Stimulated activated CD8-positive, alpha-beta memory T cell treated with anti-CD3 and anti-CD28 coated beads, Interleukin-4, amount 100 ng/mL, for 48 hours (primary cell): ENCODE results near the gene EPHB6.

Source experiments
- DNase-seq: peaks from one replicate; pipeline ENCODE4 v3.0.0-alpha.2; 2020

Gene EPHB6

DNA sequence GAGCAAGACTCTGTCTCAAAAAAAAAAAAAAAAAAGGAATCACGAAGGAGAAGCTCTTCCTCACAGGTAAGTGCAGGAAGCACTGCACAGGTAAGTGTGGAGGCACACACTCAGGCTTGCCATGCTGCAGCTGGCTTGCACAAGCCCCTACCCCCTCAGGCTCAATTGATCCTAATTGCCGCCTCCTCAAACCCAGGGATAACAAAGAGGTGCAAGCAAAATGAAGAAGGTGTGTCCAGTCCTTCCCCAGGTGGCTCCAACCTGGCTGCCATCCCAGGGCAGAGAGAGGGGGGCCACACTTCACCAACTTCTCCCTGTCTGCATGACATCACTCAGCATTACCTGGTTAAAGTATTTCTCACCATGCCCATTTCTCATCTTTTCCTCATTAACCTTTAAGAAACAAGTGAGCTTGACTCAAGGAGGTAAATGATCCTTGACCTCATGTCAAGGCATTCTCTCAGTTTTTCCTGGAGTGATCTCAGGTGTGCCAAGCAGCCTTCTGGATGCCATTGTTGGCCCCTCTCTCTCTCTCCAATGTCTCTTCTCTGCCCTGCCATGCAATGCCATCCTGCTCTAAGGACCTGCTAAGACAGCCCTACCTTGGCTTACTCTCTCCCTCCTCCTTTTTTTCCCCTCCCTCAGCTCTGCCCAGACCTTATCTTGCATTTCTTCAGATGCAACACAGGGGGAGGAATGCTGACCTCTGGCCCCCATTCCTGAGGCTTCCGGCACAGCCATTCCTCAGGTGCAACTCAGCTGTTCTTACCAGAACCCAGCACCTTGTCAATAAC is 43.7 kb downstream of the EPHB6 start:
- DNase-seq: no peak

DNA sequence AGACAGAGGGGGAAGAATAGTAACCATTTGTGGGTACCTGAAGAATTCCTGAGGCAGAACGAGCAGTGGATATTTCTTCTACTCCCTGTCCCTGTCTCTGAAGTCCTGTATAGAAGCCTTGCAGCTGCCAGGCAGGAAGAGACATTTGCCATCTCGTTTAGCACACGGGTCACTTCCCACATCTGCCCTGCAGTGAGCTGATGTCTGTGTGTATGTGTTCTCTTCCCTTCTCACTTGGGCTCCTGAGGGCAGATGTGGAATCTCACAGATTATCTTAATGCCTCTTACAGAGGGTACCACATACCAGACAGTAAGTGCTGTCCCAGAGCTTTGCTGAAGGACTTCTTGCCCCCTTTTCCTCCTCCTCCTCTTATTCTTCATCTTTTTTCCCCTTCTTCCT is 44.8 kb downstream of the EPHB6 start:
- DNase-seq: no peak

DNA sequence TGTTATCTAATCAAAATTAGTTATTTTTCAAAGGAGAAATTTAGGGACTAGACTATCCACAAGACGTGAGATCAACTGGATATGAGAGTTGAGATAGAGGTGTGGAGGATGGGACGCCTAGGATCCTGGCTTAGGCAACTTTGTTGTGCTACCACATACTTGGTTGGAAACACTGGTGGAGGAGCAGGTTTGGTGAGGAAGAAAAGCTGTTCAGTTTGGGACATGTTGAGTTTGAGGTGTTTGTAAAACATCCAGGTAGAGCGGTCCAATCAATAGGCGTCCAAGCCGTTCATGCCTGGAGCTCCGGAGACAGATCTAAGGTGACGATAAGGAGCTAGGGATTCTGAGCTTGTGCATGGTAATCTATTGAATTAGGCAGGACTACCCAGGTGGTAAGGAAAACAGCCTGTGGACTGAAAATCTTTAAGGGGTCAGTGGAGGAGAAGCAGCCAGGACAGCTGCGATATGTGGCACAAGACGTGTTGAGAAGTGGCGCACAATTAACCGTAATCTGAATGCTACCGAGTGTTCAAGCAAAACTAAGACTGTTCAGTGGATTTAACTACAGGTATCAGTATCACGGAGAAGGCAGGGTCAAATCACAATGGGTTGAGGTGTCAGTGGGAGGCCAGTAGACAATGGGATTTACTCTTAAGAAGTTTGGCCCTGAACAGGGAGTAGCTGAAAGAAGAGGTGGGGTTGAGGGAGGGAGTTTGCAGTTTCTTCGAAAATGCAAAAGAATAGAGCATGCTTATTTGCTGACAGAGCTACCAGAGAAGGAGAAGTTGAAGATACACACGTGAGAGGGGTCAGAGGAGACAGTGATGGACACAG is 46.8 kb downstream of the EPHB6 start:
- DNase-seq: no peak

DNA sequence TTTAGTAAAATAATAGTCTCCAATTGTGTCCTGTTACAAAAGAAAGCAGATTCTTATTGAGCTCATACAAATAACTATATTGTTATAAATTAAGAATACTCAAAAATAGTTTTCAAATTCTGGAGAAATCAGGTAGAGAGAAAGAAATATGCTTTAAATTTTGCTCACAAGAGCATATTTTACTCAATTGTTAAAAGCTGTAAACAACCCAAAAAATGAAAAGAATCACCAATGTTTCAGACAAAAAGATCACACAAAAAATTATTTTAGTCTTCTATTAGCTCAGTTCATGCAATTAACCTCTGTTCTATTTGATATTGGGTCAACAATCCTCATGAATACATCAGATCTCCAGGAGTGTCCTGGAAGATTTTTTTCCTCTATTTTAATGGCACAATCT is 49.3 kb downstream of the EPHB6 start:
- no peak for DNase-seq

DNA sequence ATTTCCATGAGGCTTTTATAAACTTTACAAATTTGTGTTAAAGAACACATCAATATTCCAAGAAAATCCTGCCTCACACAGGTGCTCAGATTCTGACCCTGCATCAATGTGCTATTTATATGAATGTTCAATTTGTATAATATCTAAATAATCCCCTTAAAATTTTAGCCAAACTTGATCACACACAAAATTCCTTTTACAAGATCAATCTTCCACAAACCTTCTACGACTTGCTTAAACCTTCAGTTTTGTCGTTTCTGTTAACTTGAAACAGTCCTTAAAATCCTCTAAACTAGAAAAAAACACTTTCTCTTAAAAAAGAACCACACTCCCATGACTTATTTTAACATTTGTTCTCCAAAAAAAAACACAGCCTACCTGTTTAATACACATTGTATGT is 50.9 kb downstream of the EPHB6 start:
- no peak for DNase-seq

DNA sequence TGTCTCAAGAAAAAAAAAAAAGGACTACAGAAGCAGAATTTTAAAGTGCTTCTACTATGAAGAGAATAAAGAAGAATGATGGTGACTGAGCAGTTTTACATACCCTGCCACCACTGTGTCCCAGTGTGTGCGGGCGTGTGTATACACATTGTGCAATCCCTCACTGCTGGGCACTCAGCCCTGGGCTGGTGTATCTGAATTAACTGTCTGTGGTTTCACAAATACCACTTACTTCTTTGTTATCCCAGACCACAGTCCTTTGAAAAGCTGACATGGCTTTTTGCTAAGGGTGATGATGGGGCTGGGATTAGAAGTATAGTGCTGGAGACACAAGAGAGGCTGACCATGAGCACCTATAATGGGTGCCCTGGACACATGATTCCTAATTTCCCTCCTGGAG is 51.8 kb downstream of the EPHB6 start:
- no peak for DNase-seq

DNA sequence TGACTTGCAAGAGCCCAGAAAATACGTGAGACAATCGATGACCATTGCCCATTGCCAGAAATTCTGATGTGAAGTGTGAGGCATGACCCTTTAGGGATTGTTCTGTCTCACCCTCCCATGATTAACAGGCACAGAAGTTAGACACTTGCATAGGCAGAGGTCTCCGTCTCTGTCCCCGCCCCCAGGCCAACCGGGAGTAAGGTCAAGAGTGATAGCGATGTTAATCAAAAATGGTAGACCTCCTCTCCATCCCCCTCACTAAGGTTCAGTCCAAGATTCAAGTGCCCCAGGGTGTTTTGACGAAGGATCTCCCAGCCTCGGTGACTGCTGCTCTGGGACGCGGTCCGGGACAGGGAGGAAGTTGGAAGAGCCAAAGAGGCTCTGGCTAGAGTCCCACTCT is 53.4 kb downstream of the EPHB6 start:
- DNase-seq: no peak

DNA sequence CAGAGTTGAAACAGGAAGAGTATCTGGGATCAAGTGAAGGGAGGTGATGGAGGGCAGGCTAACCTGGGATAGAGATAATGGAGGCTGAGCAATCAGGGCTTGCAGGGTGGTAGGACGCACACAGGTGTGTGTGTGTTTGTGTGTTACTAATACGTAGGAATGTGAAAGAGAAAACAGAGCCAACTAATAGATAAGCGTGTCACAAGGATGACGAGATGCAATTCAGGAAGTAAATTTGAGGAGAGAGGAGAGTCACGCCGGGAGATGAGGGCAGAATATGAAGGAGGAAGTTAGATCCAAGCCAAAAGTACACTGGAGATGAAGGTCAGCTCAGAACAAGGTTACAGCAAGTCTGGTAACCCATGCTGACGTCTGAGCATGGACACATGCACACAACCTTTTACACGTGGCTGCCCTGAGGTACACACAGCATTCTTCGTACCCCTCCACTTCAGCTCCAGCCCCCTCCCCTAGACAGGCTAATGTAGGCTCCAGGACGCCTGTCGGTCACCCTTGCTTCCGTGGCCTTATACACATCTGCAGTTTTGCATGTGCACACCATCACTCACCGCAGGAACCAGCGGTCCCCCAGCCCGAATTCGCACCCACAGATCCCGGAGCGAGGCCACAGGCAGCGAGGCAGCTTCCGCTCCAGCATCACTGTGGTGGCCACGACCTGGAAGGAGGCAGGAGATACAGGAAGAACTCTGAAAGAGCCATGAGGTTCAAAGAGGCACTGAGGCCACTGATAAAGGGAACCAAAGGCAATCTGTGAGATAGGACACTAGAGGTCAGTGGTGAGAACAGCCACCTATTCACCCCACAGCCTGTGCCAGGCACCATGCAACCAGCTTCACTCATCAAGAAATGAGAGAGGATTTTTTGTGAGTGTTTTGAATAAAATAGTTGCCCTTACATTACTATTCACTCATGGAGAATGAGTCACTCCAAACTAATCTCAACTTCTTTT is 54.3 kb downstream of the EPHB6 start:
- no peak for DNase-seq

DNA sequence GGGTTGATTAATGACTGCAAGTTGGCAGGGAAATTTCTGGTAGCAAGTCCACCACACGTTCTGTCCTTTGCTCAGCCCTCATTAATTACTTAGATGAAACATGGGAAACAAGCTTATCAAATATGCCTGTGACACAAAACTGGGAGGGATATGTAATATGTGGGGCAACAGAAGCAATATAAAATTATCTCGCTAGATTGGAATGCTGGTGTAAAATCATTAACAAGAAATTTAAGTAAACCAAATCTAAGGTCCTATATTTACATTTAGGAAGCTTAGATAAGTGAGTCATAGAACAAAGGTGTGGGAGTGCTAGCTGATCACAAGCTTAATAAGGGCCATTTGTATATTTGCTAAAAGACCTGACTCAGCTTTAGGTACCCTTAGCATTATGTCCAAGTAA is 55.2 kb downstream of the EPHB6 start:
- no peak for DNase-seq

DNA sequence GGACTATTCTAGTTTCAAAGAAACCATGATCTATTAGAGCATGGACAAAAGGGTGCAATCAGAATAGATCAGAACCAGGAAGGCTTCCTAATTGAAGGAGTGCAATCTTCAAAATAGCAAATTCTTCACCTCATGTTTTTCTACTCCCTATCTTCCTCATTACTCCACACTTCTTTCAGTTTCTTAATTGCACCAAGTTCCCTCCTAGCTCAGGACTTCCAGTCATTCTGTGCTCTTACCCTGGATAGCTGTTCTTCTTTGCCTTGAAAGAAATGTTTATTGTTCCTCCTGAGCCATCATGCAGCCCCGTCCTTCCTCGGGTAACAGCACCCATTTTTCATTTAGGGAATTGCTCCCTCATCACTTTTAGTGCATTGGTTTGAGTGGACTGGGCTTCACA is 55.6 kb downstream of the EPHB6 start:
- DNase-seq: no peak

DNA sequence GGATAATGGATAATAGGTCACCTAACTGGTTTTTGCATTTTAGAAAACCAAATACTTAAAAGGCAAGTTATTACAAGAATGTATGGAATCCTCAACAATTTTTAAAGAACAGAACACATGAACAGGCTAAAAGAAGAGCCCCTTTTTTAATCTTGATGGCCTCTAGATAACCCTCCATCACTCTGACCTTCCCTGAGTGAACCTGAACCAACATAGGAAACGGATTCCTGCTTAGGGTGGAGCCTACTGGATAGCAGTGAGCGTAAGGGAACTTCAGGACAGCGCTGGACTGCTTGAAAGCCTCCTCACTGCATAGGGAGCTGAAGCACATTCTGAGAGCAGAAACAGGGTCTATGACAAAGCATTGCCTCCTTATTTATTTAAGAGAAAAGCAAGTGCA is 58.2 kb downstream of the EPHB6 start:
- no peak for DNase-seq

DNA sequence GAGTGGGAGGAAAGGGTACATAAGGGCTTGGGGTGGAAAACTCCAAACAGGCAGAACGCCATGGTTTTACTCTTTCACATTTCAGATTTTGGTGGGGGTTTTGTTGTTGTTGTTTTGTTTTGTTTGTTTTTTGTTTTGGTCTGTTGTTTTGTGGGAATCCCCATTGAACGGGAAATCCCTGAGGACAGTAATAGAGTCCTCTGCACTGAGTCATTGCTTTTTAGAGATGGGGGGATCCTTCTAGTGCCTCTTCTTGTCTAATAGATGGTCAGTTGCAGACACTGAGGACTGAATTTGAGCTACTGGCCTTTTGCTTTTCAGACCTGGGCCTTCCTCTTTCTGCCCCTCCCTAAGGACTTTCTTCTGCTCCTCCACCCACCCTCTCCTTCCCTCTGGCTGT is 58.7 kb downstream of the EPHB6 start:
- DNase-seq: no peak

DNA sequence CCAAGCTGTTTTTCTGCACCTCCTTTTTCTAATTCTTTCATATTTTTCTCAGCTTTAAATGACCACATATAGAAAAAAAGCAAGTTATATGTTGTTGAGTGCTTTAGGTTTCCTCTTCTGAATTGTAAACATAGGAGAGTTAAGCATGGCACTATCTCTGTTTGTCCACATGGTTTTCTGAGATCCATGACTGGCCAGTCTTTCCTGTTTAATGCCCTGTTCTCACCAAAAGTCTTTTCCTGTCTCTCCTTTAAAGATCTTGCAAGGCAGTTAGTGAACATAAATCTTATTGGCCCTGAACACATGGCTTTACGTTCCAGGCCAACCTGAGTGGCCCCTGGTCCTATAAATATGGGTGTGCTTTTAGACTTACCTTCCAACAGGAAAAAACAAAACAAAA is 59.2 kb downstream of the EPHB6 start:
- DNase-seq: no peak

DNA sequence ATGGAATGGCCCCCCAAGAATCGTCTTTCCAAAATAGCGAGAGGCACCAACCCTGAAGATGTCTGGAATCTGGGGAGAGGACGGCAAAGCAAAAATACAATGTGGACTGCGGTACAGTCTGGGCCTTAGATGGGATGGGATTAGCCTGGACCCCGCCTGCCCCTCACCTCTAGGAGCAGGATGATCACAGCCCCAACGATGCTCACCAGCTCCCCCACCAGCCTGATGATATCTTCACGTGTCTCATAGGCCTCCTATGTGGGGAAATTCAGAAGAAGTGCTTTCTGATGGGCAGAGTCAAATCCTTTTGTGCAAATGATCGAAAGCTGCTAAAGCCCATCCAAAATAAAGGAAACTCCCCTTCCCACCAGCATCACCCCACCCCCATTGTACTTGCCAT is 60.4 kb downstream of the EPHB6 start:
- DNase-seq: no peak

DNA sequence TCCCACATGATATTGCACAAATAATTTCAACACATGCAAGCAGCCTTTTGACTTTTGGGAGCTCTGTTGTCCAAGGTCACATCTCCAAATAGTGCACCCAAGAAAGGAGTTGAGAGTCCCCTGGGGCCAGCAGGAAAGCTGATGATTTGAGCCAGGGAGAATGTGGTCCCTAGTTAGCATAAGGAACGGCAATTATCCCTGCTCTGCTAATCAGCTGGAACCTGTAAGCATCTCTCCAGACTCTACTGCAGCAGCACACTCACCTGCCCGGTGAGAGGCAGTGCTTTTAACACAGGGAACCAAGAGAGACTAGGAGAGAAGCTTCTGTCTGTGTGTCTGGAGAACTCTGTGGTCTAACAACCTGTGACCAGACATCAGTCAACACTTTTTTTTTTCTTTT is 61.6 kb downstream of the EPHB6 start:
- no peak for DNase-seq

DNA sequence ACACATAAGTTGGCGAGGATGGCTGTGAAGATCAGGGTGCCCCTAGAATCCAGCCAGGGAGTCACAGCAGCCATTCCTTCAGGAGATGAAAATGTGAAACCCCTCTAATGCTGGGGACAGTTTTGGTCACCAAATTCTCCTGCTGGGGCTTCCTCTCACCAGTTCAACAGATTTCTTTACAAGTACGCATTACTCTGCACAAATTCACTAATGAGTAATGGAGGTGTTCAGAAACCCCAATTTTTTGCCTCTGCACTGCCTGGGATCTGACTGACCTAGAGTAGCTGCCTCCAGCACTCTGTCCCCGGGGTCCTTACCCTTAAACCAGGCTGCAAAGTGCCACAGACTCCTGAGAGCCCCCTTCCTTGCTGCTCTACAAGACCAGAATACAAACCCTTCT is 62.6 kb downstream of the EPHB6 start:
- no peak for DNase-seq

DNA sequence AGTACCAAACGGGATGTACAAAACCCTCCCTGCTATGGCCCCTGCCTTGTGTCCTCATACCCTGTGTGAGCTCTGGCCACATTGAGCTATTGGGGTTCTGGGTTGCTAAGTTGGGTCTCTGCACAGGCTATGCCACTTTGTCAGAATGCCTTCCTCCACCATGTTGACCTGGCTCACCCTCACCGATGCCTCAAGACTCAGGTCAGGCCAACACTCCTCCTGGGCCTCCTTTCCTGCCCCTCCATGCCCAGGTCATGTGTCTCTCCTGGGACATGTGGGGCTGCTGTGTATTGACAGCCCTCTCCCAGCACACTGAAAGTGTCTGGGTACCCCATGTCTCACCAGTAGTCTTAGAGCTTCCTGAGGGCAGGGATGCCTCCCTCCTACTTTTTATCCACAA is 64.0 kb downstream of the EPHB6 start:
- DNase-seq: no peak

DNA sequence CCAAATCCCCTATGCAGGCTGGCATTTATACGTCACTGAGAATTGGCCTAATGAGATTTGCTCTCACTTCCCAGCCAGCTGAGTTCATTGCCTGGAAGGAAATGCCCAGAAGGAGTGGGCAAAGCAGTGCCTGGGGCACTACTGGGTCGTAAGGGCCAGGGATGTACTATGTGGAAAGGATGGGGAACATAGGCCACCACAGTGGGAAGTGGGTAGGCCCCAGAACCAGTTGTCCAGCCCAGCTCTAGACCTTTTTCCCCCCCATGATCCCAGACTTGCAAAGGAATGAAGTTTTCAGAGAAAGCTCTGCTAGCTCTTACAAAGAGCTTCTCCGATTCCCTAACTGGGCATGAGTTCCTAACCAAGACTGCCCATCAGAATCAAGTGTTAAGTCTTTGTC is 64.8 kb downstream of the EPHB6 start:
- DNase-seq: no peak
